ENCODE data around the gene HMBS.
"Not testable (repeated sequence)": the region's sequence is repeated elsewhere in the genome, so short reads cannot be mapped to it uniquely, and the experiment has no call there.

The HMBS gene

DNA sequence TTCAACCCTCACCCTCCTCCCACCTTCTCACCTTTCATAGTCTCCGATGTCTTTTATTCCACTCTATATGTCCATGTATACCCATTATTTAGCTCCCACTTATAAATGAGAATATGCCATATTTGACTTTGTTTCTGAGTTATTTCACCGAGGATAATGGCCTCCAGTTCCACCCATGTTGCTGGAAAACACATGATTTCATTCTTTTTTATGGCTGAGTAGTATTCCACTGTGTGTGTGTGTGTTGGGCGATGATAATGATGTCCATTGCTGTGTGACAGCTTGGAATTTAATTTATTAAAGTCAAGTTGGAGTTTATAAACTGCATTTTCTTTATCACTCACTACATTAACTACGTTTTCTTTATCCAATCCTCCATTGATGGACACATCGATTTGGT lies 33.5 kb downstream of the HMBS start:
- DNase-seq (ENCODE audit: low read depth in 2 of 2): no peak

DNA sequence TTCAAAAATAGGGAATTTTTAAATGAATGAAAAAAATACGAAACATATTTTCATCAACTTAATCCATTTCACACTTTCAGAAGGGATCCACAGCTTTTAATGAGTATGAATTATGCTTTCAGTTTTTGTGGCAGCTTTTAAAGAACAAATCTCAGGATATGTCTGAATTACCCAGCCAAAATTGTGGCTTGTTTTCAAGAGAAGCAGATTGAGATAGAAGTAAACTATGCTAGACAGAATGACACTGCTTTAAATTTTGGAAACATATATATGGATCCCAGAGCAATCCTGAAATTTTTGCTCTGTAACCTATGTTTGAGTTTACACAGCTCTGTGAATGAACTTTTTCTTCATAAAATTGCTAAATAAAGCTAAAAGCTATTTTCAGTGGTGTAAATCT lies 34.3 kb downstream of the HMBS start:
- DNase-seq (ENCODE audit: low read depth in 2 of 2): no peak

GRCh38 chr11:119120639-119121007 lies 35.9 kb downstream of the HMBS start:
- DNase-seq (ENCODE audit: low read depth in 2 of 2): no peak

GRCh38 chr11:119121008-119121810 lies 36.5 kb downstream of the HMBS start, which contains the start of gene HINFP:
TSS of gene HINFP (plus strand) at chr11:119121580. CDS start at chr11:119126945, 5,365 bp downstream.
- peak; percentile 99 for DNase-seq (ENCODE audit: low read depth in 2 of 2)

DNA sequence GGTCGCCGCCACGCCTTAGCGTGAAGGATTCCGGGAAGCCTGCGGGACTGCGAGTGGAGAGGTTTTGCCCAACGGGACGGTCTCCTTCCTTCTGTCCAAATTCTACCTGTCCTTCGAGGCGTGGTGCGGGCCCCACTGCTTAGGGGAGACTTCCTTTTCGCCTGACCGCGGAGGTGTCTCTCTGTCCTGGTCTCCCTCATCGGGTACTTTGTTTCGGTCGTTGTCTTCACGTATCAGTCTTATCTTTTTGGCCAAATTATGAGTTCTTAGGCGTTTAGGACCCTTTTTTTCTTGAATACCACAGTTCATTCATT lies 37.1 kb downstream of the HMBS start:
- no peak for DNase-seq (ENCODE audit: low read depth in 2 of 2)

GRCh38 chr11:119125821-119126220 lies 41.1 kb downstream of the HMBS start:
- DNase-seq (ENCODE audit: low read depth in 2 of 2): no peak

DNA sequence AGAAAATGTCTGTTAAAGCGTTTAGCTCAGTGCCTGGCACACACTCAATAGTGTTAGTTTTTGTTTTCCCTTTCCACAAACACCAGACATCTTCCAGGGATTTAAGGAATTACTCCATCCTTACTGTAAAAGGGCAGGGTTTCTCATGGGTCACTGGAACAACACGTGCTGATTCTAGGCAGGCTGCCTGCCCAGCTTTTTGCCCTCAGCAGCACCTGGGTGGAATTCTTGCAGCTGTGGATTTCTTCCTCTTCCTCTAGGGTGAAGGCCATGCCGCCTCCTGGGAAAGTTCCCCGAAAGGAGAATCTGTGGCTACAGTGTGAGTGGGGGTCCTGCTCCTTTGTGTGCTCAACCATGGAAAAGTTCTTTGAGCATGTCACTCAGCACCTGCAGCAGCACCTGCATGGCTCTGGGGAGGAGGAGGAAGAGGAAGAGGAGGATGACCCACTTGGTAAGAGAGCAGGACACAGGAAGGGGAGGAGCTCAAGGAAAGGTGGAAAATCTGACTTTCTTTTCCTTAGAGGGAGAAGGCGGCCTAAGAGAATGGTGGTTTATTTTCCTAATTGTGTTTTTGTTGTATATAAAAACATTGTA lies 42.1 kb downstream of the HMBS start:
- no peak for DNase-seq (ENCODE audit: low read depth in 2 of 2)

GRCh38 chr11:119130662-119131061 lies 46.0 kb downstream of the HMBS start:
- DNase-seq (ENCODE audit: low read depth in 2 of 2): no peak

DNA sequence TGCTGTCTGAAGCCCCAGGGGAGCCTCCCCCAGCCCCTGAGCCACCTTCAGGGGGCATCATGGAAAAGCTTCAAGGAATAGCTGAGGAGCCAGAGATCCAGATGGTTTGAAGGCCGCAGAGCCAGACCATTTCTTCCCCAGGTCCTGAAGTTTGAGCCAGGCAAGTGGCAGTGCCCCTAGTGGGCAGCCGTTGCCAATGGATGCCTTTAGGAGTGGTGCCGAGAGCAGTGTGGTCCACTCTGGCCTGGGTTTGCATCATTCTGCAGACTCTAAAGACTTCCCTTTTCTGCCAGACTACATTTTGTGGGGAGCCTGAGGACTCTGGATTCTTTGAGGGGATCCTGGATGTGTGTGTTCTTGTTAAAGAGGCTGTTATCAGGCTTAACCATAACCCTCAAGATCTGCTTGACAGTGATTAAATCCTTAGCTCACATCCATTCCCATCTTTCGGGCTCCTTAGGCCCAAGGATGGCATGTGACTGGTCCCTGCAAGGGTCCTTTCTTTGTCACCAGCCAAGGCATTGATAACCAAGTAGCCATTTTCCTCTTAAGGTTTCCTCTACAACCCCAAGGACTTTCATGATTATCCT lies 49.8 kb downstream of the HMBS start:
- DNase-seq (ENCODE audit: low read depth in 2 of 2): no peak

- not testable (repeated sequence) for DNase-seq (ENCODE audit: low read depth in 2 of 2)
Observed at GRCh38 chr11:119139276-119139675, 54.6 kb downstream of the HMBS start.

All from stimulated activated CD8-positive, alpha-beta memory T cell treated with anti-CD3 and anti-CD28 coated beads, Interleukin-2, amount 100 ng/mL, for 1 hour (primary cell).